Pancreas (tissue), 10 donors: ENCODE data around the gene SLIT3. TPM values are rescaled to one million over a fixed set of nuclear protein-coding genes. Genes with fewer than 3 reads are reported as not detected.
"Not testable (repeated sequence)": the region's sequence is repeated elsewhere in the genome, so short reads cannot be mapped to it uniquely, and the experiment has no call there.

ENCODE experiments used
- ATAC-seq, 4 donors: fragments of 200-7000 bp; cut with Tn5 transposase; one replicate each; pipeline versions ENCODE4 v1.8.0 to v1.9.1; 2020; ENCODE audit warnings: mild to moderate bottlenecking in 4 of 4, moderate library complexity in 4 of 4
- DNase-seq, 6 donors: peaks; one replicate each; pipeline ENCODE4 v3.0.0-alpha.2; 2020
- FAIRE-seq: peaks from 2 replicates; lab custom pipeline; 2012; peaks lifted over from hg19 to GRCh38; lab: Jason Lieb, UNC
- H3K27ac ChIP-seq, 4 donors: fragments of 200-600 bp; sonication (generic); 1 replicate in 3 of 4; 2 replicates in 1 of 4; pipeline versions ENCODE4 v1.5.0 to v1.8.0; 2020
- H3K27me3 ChIP-seq, 4 donors: fragments of 200-600 bp; one replicate each; pipeline ENCODE4 v1.8.0; 2021
- H3K36me3 ChIP-seq, 3 donors: fragments of 200-600 bp; sonication (generic) in 1 of 3; one replicate each; pipeline versions ENCODE4 v1.5.0 to v1.8.0; 2020 to 2021
- H3K4me1 ChIP-seq, 3 donors: fragments of 200-600 bp; one replicate each; pipeline ENCODE4 v1.8.0; 2021
- H3K4me3 ChIP-seq, 4 donors: fragments of 200-600 bp; sonication (generic) in 2 of 4; one replicate each; pipeline versions ENCODE4 v1.5.0 to v1.8.0; 2020 to 2021
- H3K9me3 ChIP-seq, 4 donors: fragments of 200-600 bp; one replicate each; pipeline ENCODE4 v1.8.0; 2021
- CTCF ChIP-seq, 4 donors: fragments of 200-600 bp; sonication (generic) in 3 of 4; IDR thresholded peaks; one replicate each; pipeline versions ENCODE4 v1.5.0 to v1.8.0; 2021; ENCODE audit warnings: antibody characterized with exemption in 4 of 4
- WGBS, 2 donors: extraction: QIAGEN DNeasy Blood & Tissue Kit; methylation state at CpG; one replicate each; pipeline ENCODE4 v1.1.7; 2013; 5-methylcytosine and 5-hydroxymethylcytosine counted together
- intact Hi-C, 3 donors: fragments of 100-400 bp; cut with DNase I; formaldehyde crosslinking; loops; one replicate each; pipeline versions ENCODE4 v1.11.1 to v1.14.2; 2022
- polyA plus RNA-seq, 2 donors: library from polyadenylated mRNA; stranded (reverse); fragments of 200-250 nt; gene quantifications; one replicate each; pipeline ENCODE4 v1.2.3, GENCODE V29; 2013
- total RNA-seq, 6 donors: library from RNA; stranded (reverse); fragmentation: NEBNext Ultra II Directional in 4 of 6; extraction: Animal tissue kit (Norgen Biotek cat#: 25700) in 4 of 6; gene quantifications; one replicate each; pipeline versions ENCODE4 v1.2.1 to v1.2.4, GENCODE V29; 2021 to 2023
- donor health status: healthy with polysubstance abuse.
- donor health status: DM: no; HTN: no; CAD: no; lungs with moderate emphysema.
- donor health status: DM: no; HTN: no; CAD: no.
- donor health status: control.
- donor health status: control.
- donor health status: Bipolar disorder and iron deficiency.
- donor health status: DM: yes; HTN: yes; CAD: no.
- donor health status: DM: no; HTN: no; CAD: no.
- donor health status: DM: no; HTN: no; CAD: no.
- donor health status: DM: yes; HTN: yes; CAD: no.

Gene SLIT3
- total and polyA plus RNA-seq, 8 donors, result 1.1 to 11.4 (median 2.1) TPM

DNA sequence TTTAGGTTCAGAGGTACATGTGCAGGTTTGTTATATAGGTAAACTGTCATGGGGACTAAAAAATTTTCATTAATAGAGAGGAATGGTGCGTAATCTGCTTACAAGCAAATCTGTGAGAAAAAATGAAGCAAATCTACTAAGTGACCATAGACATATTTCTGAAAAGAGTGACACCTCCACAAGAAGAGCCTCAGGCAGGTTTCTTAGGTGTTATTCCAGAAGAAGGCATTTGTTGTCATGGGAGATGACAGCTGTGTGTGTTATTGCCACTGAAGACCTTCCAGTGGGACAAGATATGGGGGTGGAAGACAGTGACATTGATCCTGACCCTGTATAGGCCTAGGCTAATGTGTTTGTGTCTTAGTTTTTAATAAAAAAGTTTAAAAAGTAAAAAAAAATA, 652.9 kb downstream of the SLIT3 start:
- no peak for TF ChIP-seq CTCF (IDR thresholded peaks at IDR 0.05)
- DNase-seq (no peak), ATAC-seq (no peak), FAIRE-seq (no peak)
- Histone ChIP-seq H3K4me3 (no peak overlapping the region), H3K9me3 (no peaks in the 10 kb centered on the region), H3K27ac (no peak overlapping the region), H3K27me3 (no peaks in the 10 kb centered on the region), H3K4me1 (no peaks in the 10 kb centered on the region), H3K36me3 (no peaks in the 10 kb centered on the region)
- intact Hi-C loops, result no loop called here
- 91% methylated on average over 1 of the region's 1 CpG for WGBS, 2 donors

DNA sequence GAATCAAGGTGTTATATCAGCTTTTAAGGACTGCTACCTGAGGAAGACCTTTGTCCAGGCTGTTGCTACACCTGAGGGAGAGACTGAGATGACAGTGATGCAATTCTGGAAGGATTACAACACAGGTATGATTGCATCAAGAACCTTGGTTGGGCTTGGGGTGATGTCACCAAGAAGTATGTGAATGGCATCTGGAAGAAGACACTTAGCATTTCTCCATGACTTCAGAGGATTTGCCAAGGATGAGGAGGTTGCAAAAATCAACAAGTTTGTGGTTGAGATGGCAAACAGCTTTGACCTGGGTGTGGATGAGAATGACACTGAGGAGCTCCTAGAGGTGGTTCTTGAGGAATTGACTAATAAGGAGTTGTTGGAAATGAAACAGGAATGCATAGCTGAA, 653.9 kb downstream of the SLIT3 start:
- intact Hi-C loops, result no loop called here
- no peak overlapping the region for H3K4me3 ChIP-seq
- H3K4me1 ChIP-seq, result no peaks in the 10 kb centered on the region
- TF ChIP-seq CTCF (IDR thresholded peaks at IDR 0.05), result no peak
- no peak overlapping the region for H3K27ac ChIP-seq
- ATAC-seq, result no peak
- FAIRE-seq, result no peak
- DNase-seq, result no peak
- no peaks in the 10 kb centered on the region for H3K27me3 ChIP-seq
- no peaks in the 10 kb centered on the region for H3K36me3 ChIP-seq
- H3K9me3 ChIP-seq, result no peaks in the 10 kb centered on the region

DNA sequence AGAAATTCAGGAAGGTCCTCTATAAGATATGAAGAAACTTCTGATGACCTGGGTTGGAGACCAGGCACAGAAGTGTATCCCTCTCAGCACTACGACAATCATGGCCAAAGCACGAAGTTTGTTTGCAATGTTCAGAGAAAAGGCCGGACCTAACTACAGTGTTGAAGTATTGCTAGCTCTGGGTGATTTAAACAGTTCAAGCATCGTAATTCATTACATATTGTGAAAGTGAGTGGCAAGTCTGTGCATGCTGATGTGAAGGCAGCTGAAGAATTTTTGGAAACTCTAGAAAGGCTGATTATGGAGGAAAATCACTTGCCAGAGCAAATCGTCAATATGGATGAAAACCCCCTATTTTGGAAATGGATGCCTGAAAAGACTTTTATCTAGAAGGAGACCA, 654.6 kb downstream of the SLIT3 start:
- ATAC-seq, result no peak
- no peak overlapping the region for H3K4me3 ChIP-seq
- no peak for FAIRE-seq
- no peaks in the 10 kb centered on the region for H3K4me1 ChIP-seq
- 76 to 78% methylated on average over 5 of the region's 5 CpGs for WGBS, 2 donors
- no peak for TF ChIP-seq CTCF (IDR thresholded peaks at IDR 0.05)
- intact Hi-C loops, result no loop called here
- H3K27ac ChIP-seq, result no peak overlapping the region
- H3K27me3 ChIP-seq, result no peaks in the 10 kb centered on the region
- DNase-seq, result no peak
- no peaks in the 10 kb centered on the region for H3K36me3 ChIP-seq
- H3K9me3 ChIP-seq, result no peaks in the 10 kb centered on the region

DNA sequence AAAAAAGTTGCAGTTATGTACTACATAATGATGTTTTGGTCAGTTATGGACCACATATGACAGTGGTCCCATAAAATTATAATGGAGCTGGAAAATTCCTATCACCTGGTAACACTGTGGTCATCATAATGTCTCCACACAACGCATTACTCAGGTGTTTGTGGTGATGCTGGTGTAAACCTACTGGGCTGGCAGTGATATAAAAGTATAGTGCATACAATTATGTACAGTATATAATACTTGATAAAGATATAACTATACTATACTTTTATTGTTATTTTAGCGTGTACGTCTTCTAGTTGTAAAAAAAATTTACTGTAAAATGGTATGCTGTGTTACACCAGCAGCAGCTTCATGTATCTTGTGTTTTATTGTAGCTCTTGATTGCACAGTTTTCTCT, 655.7 kb downstream of the SLIT3 start:
- Histone ChIP-seq H3K27ac (no peak overlapping the region), H3K9me3 (no peaks in the 10 kb centered on the region), H3K36me3 (no peaks in the 10 kb centered on the region), H3K4me1 (no peaks in the 10 kb centered on the region), H3K27me3 (no peaks in the 10 kb centered on the region), H3K4me3 (no peak overlapping the region)
- no peak for TF ChIP-seq CTCF (IDR thresholded peaks at IDR 0.05)
- WGBS, 2 donors, result 79 to 90% methylated on average over 3 of the region's 3 CpGs
- DNase-seq (no peak), ATAC-seq (no peak), FAIRE-seq (no peak)
- intact Hi-C loops, result no loop called here

DNA sequence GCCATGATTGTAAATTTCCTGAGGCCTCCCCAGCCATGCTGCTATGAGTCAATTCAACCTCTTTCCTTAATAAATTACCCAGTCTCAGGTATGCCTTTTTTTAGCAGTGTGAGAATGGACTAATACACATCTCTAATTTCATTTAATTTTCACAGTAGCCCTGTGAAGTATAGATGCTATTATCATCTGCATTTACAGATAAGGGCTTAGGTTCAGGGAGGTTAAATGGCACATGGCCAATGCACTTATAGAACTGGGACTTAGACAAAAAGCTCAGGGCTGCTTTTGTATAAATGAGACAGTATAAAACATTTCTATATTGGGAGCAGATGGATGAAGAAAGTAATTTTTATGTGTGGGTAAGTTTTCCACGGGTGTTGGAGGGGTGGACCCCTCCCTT, 658.9 kb downstream of the SLIT3 start:
- H3K36me3 ChIP-seq, result no peaks in the 10 kb centered on the region
- FAIRE-seq (no peak), DNase-seq (no peak), ATAC-seq (no peak)
- no peaks in the 10 kb centered on the region for H3K9me3 ChIP-seq
- 71 to 72% methylated on average over 1 of the region's 1 CpG for WGBS, 2 donors
- H3K27ac ChIP-seq, result no peak overlapping the region
- H3K27me3 ChIP-seq, result no peaks in the 10 kb centered on the region
- no peak overlapping the region for H3K4me3 ChIP-seq
- TF ChIP-seq CTCF (IDR thresholded peaks at IDR 0.05), result no peak
- no peaks in the 10 kb centered on the region for H3K4me1 ChIP-seq
- intact Hi-C loops, result no loop called here

DNA sequence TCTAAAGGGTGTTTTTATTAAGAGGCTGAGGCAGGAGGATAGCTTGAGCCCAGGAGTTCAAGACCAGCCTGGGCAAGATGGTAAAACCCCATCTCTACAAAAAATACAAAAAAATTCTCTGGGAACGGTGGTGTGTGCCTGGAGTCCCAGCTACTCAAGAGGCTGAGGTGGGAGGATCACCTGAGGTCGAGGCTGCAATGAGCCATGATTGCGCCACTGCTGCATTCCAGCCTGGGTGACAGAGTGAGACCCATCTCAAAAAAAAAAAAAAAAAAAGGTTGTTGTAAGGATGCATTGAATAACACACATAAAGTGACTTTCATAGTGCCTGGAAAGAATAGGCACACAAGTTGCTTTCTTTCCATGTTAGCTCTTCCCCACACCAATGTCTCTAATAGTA, 662.1 kb downstream of the SLIT3 start:
- 79 to 82% methylated on average over 3 of the region's 3 CpGs for WGBS, 2 donors
- ATAC-seq, FAIRE-seq, H3K9me3 ChIP-seq, H3K36me3 ChIP-seq, H3K27me3 ChIP-seq, H3K4me3 ChIP-seq, DNase-seq, H3K27ac ChIP-seq, H3K4me1 ChIP-seq, intact Hi-C loops: not testable (repeated sequence)
